ENCODE measurements around the gene ASS1. TPM values are rescaled to one million over a fixed set of nuclear protein-coding genes. Genes with fewer than 3 reads are reported as not detected.

Gene ASS1
- total RNA-seq, 1 experiment from 2014 or later: 26.2 TPM

GRCh38 chr9:130519927-130520326, 75.2 kb downstream of the ASS1 start:
- POLR2A ChIA-PET: no interaction called here
- Histone ChIP-seq H3K36me3 (ENCODE audit: control insufficient read depth, insufficient read depth, low read length) (no peaks in the 10 kb centered on the region), H3K4me1 (ENCODE audit: control insufficient read depth, insufficient read depth, low read length) (no peaks in the 10 kb centered on the region), H3K4me3 (ENCODE audit: low read depth in 2 of 2, low read length in 2 of 2) (no peak overlapping the region), H3K9me3 (ENCODE audit: control insufficient read depth, insufficient read depth, low read depth, low read length) (no peaks in the 10 kb centered on the region), H3K27ac (ENCODE audit: low read length) (no peak overlapping the region), H3K27me3 (ENCODE audit: control insufficient read depth, insufficient read depth, low read length) (no peaks in the 10 kb centered on the region)
- TF ChIP-seq SIN3A (IDR thresholded peaks at IDR 0.05; ENCODE audit: borderline replicate concordance, insufficient read depth, low read depth, low read length) (no peak), POLR2AphosphoS5 (IDR thresholded peaks at IDR 0.05; ENCODE audit: low read depth, low read length) (no peak), TCF7L2 (IDR thresholded peaks at IDR 0.05; ENCODE audit: low read depth, low read length) (no peak), CTCF (IDR thresholded peaks at IDR 0.05) (no peak)
- ATAC-seq: no peak
- DNase-seq (ENCODE audit: low read depth, low spot score): no peak
- in situ Hi-C loops (cut with HindIII; ENCODE audit: low pct_unique_long_range_greater_than_20kb, low sequenced_read_pairs): no loop called here
- no TSS peak for BruUV-seq (replicated peaks)
- CTCF ChIA-PET: no interaction called here
- intact Hi-C loops (cut with micrococcal nuclease; ENCODE audit: unreplicated experiment): no loop called here

DNA sequence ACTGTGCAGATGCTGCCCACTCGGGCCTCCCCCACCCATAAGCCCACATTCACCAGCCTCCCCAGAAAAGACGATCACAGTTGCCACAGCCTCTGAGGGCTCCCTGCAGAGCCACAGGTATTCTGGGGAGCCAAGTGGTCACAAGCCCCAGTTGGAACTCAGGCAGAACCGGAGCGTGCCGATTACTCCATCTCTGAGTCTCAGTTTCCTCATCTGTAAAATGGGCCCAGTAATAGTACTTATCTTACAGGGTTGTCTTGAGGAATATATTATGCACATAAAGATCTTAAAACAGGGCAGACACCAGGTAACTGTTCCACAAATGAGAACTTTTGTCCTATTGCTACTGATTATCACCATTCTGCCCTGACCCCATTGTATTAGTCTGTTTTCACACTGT, 77.0 kb downstream of the ASS1 start:
- no peaks in the 10 kb centered on the region for H3K4me1 ChIP-seq (ENCODE audit: control insufficient read depth, insufficient read depth, low read length)
- CTCF ChIA-PET: no interaction called here
- no TSS peak for BruUV-seq (replicated peaks)

More for the DNA sequence above, 77.0 kb downstream of the ASS1 start:
- Histone ChIP-seq H3K27ac (ENCODE audit: low read length) (no peak overlapping the region), H3K9me3 (ENCODE audit: control insufficient read depth, insufficient read depth, low read depth, low read length) (no peaks in the 10 kb centered on the region), H3K4me3 (ENCODE audit: low read depth in 2 of 2, low read length in 2 of 2) (no peak overlapping the region), H3K36me3 (ENCODE audit: control insufficient read depth, insufficient read depth, low read length) (no peaks in the 10 kb centered on the region), H3K27me3 (ENCODE audit: control insufficient read depth, insufficient read depth, low read length) (no peaks in the 10 kb centered on the region)
- DNase-seq (ENCODE audit: low read depth, low spot score) (no peak), ATAC-seq (no peak)
- POLR2A ChIA-PET: interaction anchor here (0.7 kb wide), 1 partner anchor 93 kb away, joined by 4 read pairs; no protein-coding TSS in a partner anchor
- intact Hi-C loops (cut with micrococcal nuclease; ENCODE audit: unreplicated experiment): no loop called here
- in situ Hi-C loops (cut with HindIII; ENCODE audit: low pct_unique_long_range_greater_than_20kb, low sequenced_read_pairs): no loop called here
- TF ChIP-seq REST (IDR thresholded peaks at IDR 0.05; ENCODE audit: insufficient read depth in 1 of 2, low read depth in 2 of 2, low read length in 1 of 2) (no peak), TCF7L2 (IDR thresholded peaks at IDR 0.05; ENCODE audit: low read depth, low read length) (no peak), POLR2AphosphoS5 (IDR thresholded peaks at IDR 0.05; ENCODE audit: low read depth, low read length) (no peak), SIN3A (IDR thresholded peaks at IDR 0.05; ENCODE audit: borderline replicate concordance, insufficient read depth, low read depth, low read length) (no peak), CTCF (IDR thresholded peaks at IDR 0.05) (no peak)
